Activated naive CD8-positive, alpha-beta T cell treated with anti-CD3 and anti-CD28 coated beads, Interleukin-2, amount 10 ng/mL, durations not matched to agents 7 days and 5 days (primary cell): ENCODE results near the gene ZNF165. TPM values are rescaled to one million over a fixed set of nuclear protein-coding genes. Genes with fewer than 3 reads are reported as not detected.
"Not testable (repeated sequence)": the region's sequence is repeated elsewhere in the genome, so short reads cannot be mapped to it uniquely, and the experiment has no call there.

Source experiments
- ATAC-seq: fragments of 150-1000 bp; cut with Tn5 transposase; one replicate; pipeline ENCODE4 v1.10.0; 2021; ENCODE audit warnings: low read depth, moderate library complexity
- POLR2A ChIA-PET: fragments of 350-600 bp; sonication (Branson Sonifier 250); formaldehyde crosslinking; loops from one replicate; lab custom pipeline; 2021; ENCODE audit warnings: antibody characterized with exemption; lab: Charles Lee
- DNase-seq: peaks from one replicate; pipeline ENCODE4 v3.0.0; 2021
- H3K27ac Mint-ChIP-seq: one replicate; pipeline ENCODE4 v1.8.0; 2022; ENCODE audit warnings: mild to moderate bottlenecking, mixed read lengths
- H3K27me3 Mint-ChIP-seq: one replicate; pipeline ENCODE4 v1.8.0; 2022; ENCODE audit warnings: mild to moderate bottlenecking, moderate library complexity, mixed read lengths
- H3K36me3 Mint-ChIP-seq: one replicate; pipeline ENCODE4 v1.8.0; 2021; ENCODE audit warnings: mild to moderate bottlenecking, mixed read lengths
- H3K4me1 Mint-ChIP-seq: one replicate; pipeline ENCODE4 v1.8.0; 2021; ENCODE audit warnings: mixed read lengths
- H3K4me3 Mint-ChIP-seq: one replicate; pipeline ENCODE4 v1.8.0; 2022; ENCODE audit warnings: mild to moderate bottlenecking, moderate library complexity, mixed read lengths
- H3K9me3 Mint-ChIP-seq: one replicate; pipeline ENCODE4 v1.8.0; 2021; ENCODE audit warnings: mixed read lengths
- total RNA-seq, 2 experiments: library from RNA; stranded (reverse); gene quantifications; one replicate each; pipeline ENCODE4 v1.2.3, GENCODE V29; 2021

The ZNF165 gene
- total RNA-seq, 2 experiments from 2014 or later: 1.2 to 1.3 TPM

- POLR2A ChIA-PET: not testable (repeated sequence)
Measured at GRCh38 chr6:28102699-28103098, 22.3 kb downstream of the ZNF165 start.

GRCh38 chr6:28104392-28105244 lies 24.2 kb downstream of the ZNF165 start:
- POLR2A ChIA-PET: interaction anchor here (0.6 to 2.3 kb wide), 12 partner anchors 13 to 297 kb away, joined by 3 to 16 read pairs (median 4); partner anchors contain the start of genes ZKSCAN3, ZKSCAN8, ZSCAN16 and ZSCAN26
- Mint-ChIP-seq H3K4me1 (peaks cover 10% of the 10 kb centered on the region), H3K27me3 (peaks cover 15% of the 10 kb centered on the region), H3K27ac (peak overlapping the region; percentile 82), H3K4me3 (peak overlapping the region; percentile 88), H3K36me3 (peaks cover 6% of the 10 kb centered on the region), H3K9me3 (peaks cover 9% of the 10 kb centered on the region)
- DNase-seq (peak; percentile 86), ATAC-seq (peak; percentile 100)

More at GRCh38 chr6:28102699-28103098, 22.3 kb downstream of the ZNF165 start:
- not testable (repeated sequence) for H3K4me3 Mint-ChIP-seq, DNase-seq, H3K36me3 Mint-ChIP-seq, H3K4me1 Mint-ChIP-seq, H3K27ac Mint-ChIP-seq, ATAC-seq
- Mint-ChIP-seq H3K27me3 (peaks cover 20% of the 10 kb centered on the region), H3K9me3 (peaks cover 11% of the 10 kb centered on the region)

GRCh38 chr6:28105245-28105639 lies 24.9 kb downstream of the ZNF165 start:
- peaks cover 2% of the 10 kb centered on the region for H3K36me3 Mint-ChIP-seq
- DNase-seq (no peak), ATAC-seq (no peak)
- peaks cover 11% of the 10 kb centered on the region for H3K27me3 Mint-ChIP-seq
- POLR2A ChIA-PET: interaction anchor here (0.6 to 2.3 kb wide), 10 partner anchors 12 to 298 kb away, joined by 3 to 16 read pairs (median 4); partner anchors contain the start of genes ZKSCAN3, ZKSCAN8 and ZSCAN16
- H3K4me3 Mint-ChIP-seq: peak overlapping the region; percentile 88
- peaks cover 4% of the 10 kb centered on the region for H3K9me3 Mint-ChIP-seq
- H3K27ac Mint-ChIP-seq: peak overlapping the region; percentile 80
- H3K4me1 Mint-ChIP-seq: peaks cover 10% of the 10 kb centered on the region

GRCh38 chr6:28107506-28107905 lies 27.1 kb downstream of the ZNF165 start:
- Mint-ChIP-seq H3K36me3 (peaks cover 2% of the 10 kb centered on the region), H3K27ac (no peak overlapping the region), H3K4me1 (peaks cover 10% of the 10 kb centered on the region), H3K27me3 (no peaks in the 10 kb centered on the region), H3K9me3 (no peaks in the 10 kb centered on the region), H3K4me3 (no peak overlapping the region)
- POLR2A ChIA-PET: no interaction called here
- ATAC-seq (no peak), DNase-seq (no peak)

- POLR2A ChIA-PET: no interaction called here
- H3K9me3 Mint-ChIP-seq: no peaks in the 10 kb centered on the region
- H3K4me3 Mint-ChIP-seq: no peak overlapping the region
- H3K36me3 Mint-ChIP-seq: peaks cover 16% of the 10 kb centered on the region
- H3K4me1 Mint-ChIP-seq: no peaks in the 10 kb centered on the region
- H3K27me3 Mint-ChIP-seq: no peaks in the 10 kb centered on the region
- ATAC-seq: no peak
- no peak overlapping the region for H3K27ac Mint-ChIP-seq
- DNase-seq: no peak
Measured at GRCh38 chr6:28111964-28112363, 31.6 kb downstream of the ZNF165 start.

GRCh38 chr6:28115799-28116198 lies 35.4 kb downstream of the ZNF165 start:
- Mint-ChIP-seq H3K36me3 (peaks cover 31% of the 10 kb centered on the region), H3K9me3 (no peaks in the 10 kb centered on the region), H3K27ac (no peak overlapping the region), H3K27me3 (no peaks in the 10 kb centered on the region), H3K4me1 (no peaks in the 10 kb centered on the region), H3K4me3 (no peak overlapping the region)
- DNase-seq (no peak), ATAC-seq (no peak)
- POLR2A ChIA-PET: no interaction called here

- Mint-ChIP-seq H3K4me1 (no peaks in the 10 kb centered on the region), H3K4me3 (no peak overlapping the region), H3K36me3 (peaks cover 37% of the 10 kb centered on the region), H3K27ac (no peak overlapping the region), H3K9me3 (no peaks in the 10 kb centered on the region), H3K27me3 (no peaks in the 10 kb centered on the region)
- DNase-seq (no peak), ATAC-seq (no peak)
- POLR2A ChIA-PET: interaction anchor here (1.0 kb wide), 1 partner anchor 13 kb away, joined by 3 read pairs; no protein-coding TSS in a partner anchor
Measured at GRCh38 chr6:28117386-28118050, 37.1 kb downstream of the ZNF165 start.

- H3K27me3 Mint-ChIP-seq: no peaks in the 10 kb centered on the region
- POLR2A ChIA-PET: interaction anchor here (1.0 kb wide), 1 partner anchor 13 kb away, joined by 3 read pairs; no protein-coding TSS in a partner anchor
- DNase-seq: no peak
- no peak for ATAC-seq
- peaks cover under 1% of the 10 kb centered on the region for H3K4me1 Mint-ChIP-seq
- H3K36me3 Mint-ChIP-seq: peaks cover 40% of the 10 kb centered on the region
- H3K4me3 Mint-ChIP-seq: no peak overlapping the region
- no peak overlapping the region for H3K27ac Mint-ChIP-seq
- H3K9me3 Mint-ChIP-seq: no peaks in the 10 kb centered on the region
Measured at GRCh38 chr6:28118217-28118616, 37.8 kb downstream of the ZNF165 start.

- Mint-ChIP-seq H3K27me3 (no peaks in the 10 kb centered on the region), H3K4me1 (peaks cover 29% of the 10 kb centered on the region), H3K27ac (no peak overlapping the region), H3K36me3 (peaks cover 30% of the 10 kb centered on the region), H3K9me3 (no peaks in the 10 kb centered on the region), H3K4me3 (no peak overlapping the region)
- DNase-seq (no peak), ATAC-seq (no peak)
- POLR2A ChIA-PET: no interaction called here
Measured at GRCh38 chr6:28121876-28122275, 41.5 kb downstream of the ZNF165 start.

- H3K27me3 Mint-ChIP-seq, POLR2A ChIA-PET: not testable (repeated sequence)
Measured at GRCh38 chr6:28122283-28122682, 41.9 kb downstream of the ZNF165 start.

GRCh38 chr6:28124350-28124970 lies 44.1 kb downstream of the ZNF165 start, which contains the start of gene ZSCAN16:
Gene ZSCAN16, plus strand, starts transcription at chr6:28124609. Its CDS starts 835 bp downstream, at chr6:28125444.
- DNase-seq: peak; percentile 76
- peak; percentile 98 for ATAC-seq
- Mint-ChIP-seq H3K36me3 (peaks cover 35% of the 10 kb centered on the region), H3K27ac (peak within 1 kb of the TSS; percentile 89), H3K9me3 (no peaks in the 10 kb centered on the region), H3K4me3 (peak within 1 kb of the TSS; percentile 94), H3K27me3 (no peaks in the 10 kb centered on the region), H3K4me1 (peaks cover 41% of the 10 kb centered on the region)
- POLR2A ChIA-PET: interaction anchor here (1.0 to 2.3 kb wide), 10 partner anchors 9 to 231 kb away, joined by 3 to 19 read pairs (median 4); partner anchors contain the start of genes ZKSCAN4, ZKSCAN8 and ZSCAN26

More at GRCh38 chr6:28122283-28122682, 41.9 kb downstream of the ZNF165 start:
- Mint-ChIP-seq H3K4me1 (peaks cover 29% of the 10 kb centered on the region), H3K36me3 (peaks cover 30% of the 10 kb centered on the region)
- not testable (repeated sequence) for H3K9me3 Mint-ChIP-seq, ATAC-seq, H3K4me3 Mint-ChIP-seq, H3K27ac Mint-ChIP-seq, DNase-seq

GRCh38 chr6:28124971-28125353 lies 44.6 kb downstream of the ZNF165 start:
- Mint-ChIP-seq H3K27me3 (no peaks in the 10 kb centered on the region), H3K4me3 (peak overlapping the region; percentile 94), H3K4me1 (peaks cover 41% of the 10 kb centered on the region), H3K27ac (peak overlapping the region; percentile 89), H3K36me3 (peaks cover 38% of the 10 kb centered on the region), H3K9me3 (no peaks in the 10 kb centered on the region)
- ATAC-seq: peak; percentile 14
- POLR2A ChIA-PET: interaction anchor here (1.0 to 2.3 kb wide), 8 partner anchors 9 to 232 kb away, joined by 3 to 19 read pairs (median 4); partner anchors contain the start of genes ZKSCAN4 and ZKSCAN8
- DNase-seq: no peak
